Stimulated activated CD4-positive, alpha-beta T cell treated with anti-CD3 and anti-CD28 coated beads, Interleukin-15, amount 100 ng/mL, for 24 hours (primary cell): ENCODE results near the gene SLC22A31.

Source experiments
- DNase-seq: peaks from one replicate; pipeline ENCODE4 v3.0.0-alpha.2; 2020

SLC22A31 gene

GRCh38 chr16:89164847-89165680 is 35.3 kb downstream of the SLC22A31 start:
- DNase-seq: no peak

- DNase-seq: no peak
These were observed 35.9 kb downstream of the SLC22A31 start for GRCh38 chr16:89164436-89164835.

- no peak for DNase-seq
These were observed 37.0 kb downstream of the SLC22A31 start for GRCh38 chr16:89163297-89163696.

- DNase-seq: no peak
These were observed 38.3 kb downstream of the SLC22A31 start for GRCh38 chr16:89161763-89162713.

GRCh38 chr16:89160977-89161701 is 39.2 kb downstream of the SLC22A31 start:
- no peak for DNase-seq

GRCh38 chr16:89159850-89160354 is 40.4 kb downstream of the SLC22A31 start:
- no peak for DNase-seq

GRCh38 chr16:89159066-89159849 is 41.1 kb downstream of the SLC22A31 start:
- DNase-seq: no peak

- DNase-seq: no peak
These were observed 42.6 kb downstream of the SLC22A31 start for GRCh38 chr16:89157778-89158177.

GRCh38 chr16:89156740-89157645 is 43.3 kb downstream of the SLC22A31 start:
- DNase-seq: no peak

GRCh38 chr16:89155851-89156739 is 44.2 kb downstream of the SLC22A31 start:
- no peak for DNase-seq

GRCh38 chr16:89155184-89155679 is 45.1 kb downstream of the SLC22A31 start:
- DNase-seq: no peak

GRCh38 chr16:89154390-89155183 is 45.8 kb downstream of the SLC22A31 start:
- DNase-seq: no peak

GRCh38 chr16:89153848-89154271 is 46.5 kb downstream of the SLC22A31 start:
- no peak for DNase-seq

GRCh38 chr16:89152831-89153700 is 47.3 kb downstream of the SLC22A31 start:
- no peak for DNase-seq

GRCh38 chr16:89150981-89151380 is 49.4 kb downstream of the SLC22A31 start:
- DNase-seq: no peak

- no peak for DNase-seq
These were observed 50.1 kb downstream of the SLC22A31 start for GRCh38 chr16:89150090-89150835.

- DNase-seq: no peak
These were observed 51.0 kb downstream of the SLC22A31 start for GRCh38 chr16:89149386-89149785.
